Ishikawa (cell line): Measurements from ENCODE around the gene LYRM4.

Experiments used
- EP300 ChIP-seq: IDR thresholded peaks from 2 replicates; pipeline ENCODE4 v1.6.1; 2012; ENCODE audit warnings: borderline replicate concordance
- RAD21 ChIP-seq: IDR thresholded peaks from 2 replicates; pipeline ENCODE4 v1.6.1; 2012; ENCODE audit warnings: low read depth
- TAF1 ChIP-seq: IDR thresholded peaks from 2 replicates; pipeline ENCODE4 v1.6.1; 2012; ENCODE audit warnings: low read depth, mild to moderate bottlenecking

DNA sequence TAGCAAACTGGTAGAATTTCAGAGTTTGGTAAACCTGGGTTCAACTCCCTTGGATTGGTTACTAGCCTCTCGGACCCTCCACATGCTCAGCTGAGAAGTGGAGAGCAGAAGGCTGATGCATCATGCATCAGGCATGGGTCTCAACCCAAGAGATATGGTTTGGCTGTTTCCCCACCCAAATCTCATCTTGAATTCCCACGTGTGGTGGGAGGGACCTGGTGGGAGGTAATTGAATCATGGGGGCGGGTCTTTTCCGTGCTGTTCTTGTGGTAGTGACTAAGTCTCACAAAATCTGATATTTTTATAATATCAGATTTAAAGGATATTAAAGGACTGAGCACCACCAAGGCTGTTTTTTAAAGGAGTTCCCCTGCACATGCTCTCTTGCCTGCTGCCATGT lies 100.5 kb downstream of the LYRM4 start:
- TF ChIP-seq EP300: no peak
- no peak for TF ChIP-seq RAD21
- TF ChIP-seq TAF1: no peak
